ENCODE measurements around the gene ZNF398. TPM values are rescaled to one million over a fixed set of nuclear protein-coding genes. Genes with fewer than 3 reads are reported as not detected.
A peak's percentile ranks its signal among the peaks of the same experiment; 100 is the strongest.

Gene ZNF398
- total RNA-seq, 1 experiment from 2014 or later: 62.1 TPM

GRCh38 chr7:149156898-149157297 is 9.6 kb downstream of the ZNF398 start:
- no peak overlapping the region for H3K4ac ChIP-seq (ENCODE audit: low read depth, low read length)
- Mint-ChIP-seq H3K4me3 (no peak overlapping the region), H3K36me3 (ENCODE audit: insufficient read depth in 1 of 3, low read depth in 3 of 3) (peaks cover 64 to 86% (median 74%) of the 10 kb centered on the region in 3 experiments), H3K9me3 (no peaks in the 10 kb centered on the region), H3K4me1 (no peaks in the 10 kb centered on the region), H3K27me3 (ENCODE audit: low read depth) (no peaks in the 10 kb centered on the region), H3K27ac (0 out of 7 replicates have a peak overlapping the region, but pooled peaks of 1 of the 3 experiments have one; percentile 14)
- no peaks in the 10 kb centered on the region for H4K20me1 ChIP-seq (ENCODE audit: control insufficient read depth, insufficient read depth, insufficient read length)
- H4K8ac ChIP-seq (replicated peaks; ENCODE audit: insufficient read length, low read depth, low read length): no peak overlapping the region
- TF ChIP-seq, protein P1, sequence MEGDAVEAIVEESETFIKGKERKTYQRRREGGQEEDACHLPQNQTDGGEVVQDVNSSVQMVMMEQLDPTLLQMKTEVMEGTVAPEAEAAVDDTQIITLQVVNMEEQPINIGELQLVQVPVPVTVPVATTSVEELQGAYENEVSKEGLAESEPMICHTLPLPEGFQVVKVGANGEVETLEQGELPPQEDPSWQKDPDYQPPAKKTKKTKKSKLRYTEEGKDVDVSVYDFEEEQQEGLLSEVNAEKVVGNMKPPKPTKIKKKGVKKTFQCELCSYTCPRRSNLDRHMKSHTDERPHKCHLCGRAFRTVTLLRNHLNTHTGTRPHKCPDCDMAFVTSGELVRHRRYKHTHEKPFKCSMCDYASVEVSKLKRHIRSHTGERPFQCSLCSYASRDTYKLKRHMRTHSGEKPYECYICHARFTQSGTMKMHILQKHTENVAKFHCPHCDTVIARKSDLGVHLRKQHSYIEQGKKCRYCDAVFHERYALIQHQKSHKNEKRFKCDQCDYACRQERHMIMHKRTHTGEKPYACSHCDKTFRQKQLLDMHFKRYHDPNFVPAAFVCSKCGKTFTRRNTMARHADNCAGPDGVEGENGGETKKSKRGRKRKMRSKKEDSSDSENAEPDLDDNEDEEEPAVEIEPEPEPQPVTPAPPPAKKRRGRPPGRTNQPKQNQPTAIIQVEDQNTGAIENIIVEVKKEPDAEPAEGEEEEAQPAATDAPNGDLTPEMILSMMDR (conservative IDR thresholded peaks at IDR 0.05): no peak
- no peak overlapping the region for H2BK15ac ChIP-seq (ENCODE audit: low read depth, low read length)
- H3K4me2 ChIP-seq (ENCODE audit: insufficient read depth, insufficient read length, low read length): no peak overlapping the region
- no peak overlapping the region for H3K56ac ChIP-seq (ENCODE audit: insufficient read length, low read depth, low read length)
- H3K23me2 ChIP-seq (ENCODE audit: insufficient read length, low read depth, low read length, poor library complexity, severe bottlenecking): no peaks in the 10 kb centered on the region
- WGBS (ENCODE audit: extremely low coverage, insufficient read length, low lambda C conversion rate): no CpG with 5 or more reads among the region's 6 CpGs
- no peak overlapping the region for H4K91ac ChIP-seq (ENCODE audit: insufficient read length, low read depth, low read length)
- H2BK5ac ChIP-seq (ENCODE audit: insufficient read length, low read length): no peak overlapping the region
- peaks cover 37% of the 10 kb centered on the region; the same call in 1 of the 2 replicates for H3K79me2 ChIP-seq (ENCODE audit: insufficient read depth, low read length)
- no peak overlapping the region for H4K5ac ChIP-seq (ENCODE audit: insufficient read length, low read depth, low read length)
- H3K9ac ChIP-seq (ENCODE audit: extremely low read depth, insufficient read length, low read length): no peak overlapping the region
- H2BK20ac ChIP-seq (ENCODE audit: low read depth, low read length, poor library complexity, severe bottlenecking): no peak overlapping the region
- H3K4me1 ChIP-seq (ENCODE audit: insufficient read depth, low read length): no peaks in the 10 kb centered on the region
- H2BK120ac ChIP-seq (ENCODE audit: low read depth, low read length, poor library complexity, severe bottlenecking): no peak overlapping the region
- peaks cover 22% of the 10 kb centered on the region for H3K79me1 ChIP-seq (ENCODE audit: insufficient read depth, low read depth, low read length, poor library complexity, severe bottlenecking)
- H3K18ac ChIP-seq (ENCODE audit: insufficient read length, low read depth, low read length): no peak overlapping the region
- H2AFZ ChIP-seq (ENCODE audit: low read length): no peak overlapping the region
- H3T11ph ChIP-seq (ENCODE audit: low read length): no peak overlapping the region
- H3K9me3 ChIP-seq (ENCODE audit: control insufficient read depth, low read depth, low read length): no peaks in the 10 kb centered on the region
- H3K14ac ChIP-seq (ENCODE audit: insufficient read depth, low read length): no peak overlapping the region
- no peaks in the 10 kb centered on the region for H3K27me3 ChIP-seq (ENCODE audit: insufficient read depth, low read length)
- H3K27ac ChIP-seq (ENCODE audit: insufficient read length, low read depth, low read length): no peak overlapping the region
- DNase-seq: no peak
- no peak overlapping the region for H3K23ac ChIP-seq (ENCODE audit: insufficient read length, low read depth, low read length)
- H2BK12ac ChIP-seq (ENCODE audit: insufficient read length, low read depth, low read length): no peak overlapping the region
- H2AK5ac ChIP-seq (ENCODE audit: insufficient read length, low read length): no peak overlapping the region

Measured in H9 (cell line).